Peyer's patch (tissue), 4 donors: ENCODE measurements around the gene MED16. TPM values are rescaled to one million over a fixed set of nuclear protein-coding genes. Genes with fewer than 3 reads are reported as not detected.
"Not testable (repeated sequence)": the region's sequence is repeated elsewhere in the genome, so short reads cannot be mapped to it uniquely, and the experiment has no call there.

Source experiments
- DNase-seq, 3 donors: peaks; one replicate each; pipeline ENCODE4 v3.0.0-alpha.2; 2017 to 2019
- H3K27ac ChIP-seq, 4 donors: fragments of 200-600 bp; sonication (generic); one replicate each; pipeline ENCODE4 v1.5.1; 2016 to 2019
- H3K27me3 ChIP-seq, 2 donors: fragments of 200-600 bp; sonication (generic); one replicate each; pipeline ENCODE4 v1.5.1; 2019
- H3K36me3 ChIP-seq, 3 donors: fragments of 200-600 bp; sonication (generic); one replicate each; pipeline ENCODE4 v1.5.1; 2016 to 2019
- H3K4me1 ChIP-seq, 4 donors: fragments of 200-600 bp; sonication (generic); one replicate each; pipeline ENCODE4 v1.5.1; 2016 to 2019
- H3K4me3 ChIP-seq, 4 donors: fragments of 200-600 bp; sonication (generic); 1 replicate in 3 of 4; 2 replicates in 1 of 4; pipeline ENCODE4 v1.5.1; 2016 to 2019; ENCODE audit warnings: mild to moderate bottlenecking in 1 of 4
- H3K9me3 ChIP-seq, 4 donors: fragments of 200-600 bp; sonication (generic); one replicate each; pipeline ENCODE4 v1.5.1; 2016 to 2019; ENCODE audit warnings: mild to moderate bottlenecking in 1 of 4
- POLR2A ChIP-seq, 2 donors: fragments of 450-650 bp; IDR thresholded peaks; one replicate each; pipeline ENCODE4 v1.5.1; 2017; ENCODE audit warnings: antibody characterized with exemption in 2 of 2, mild to moderate bottlenecking in 2 of 2, moderate library complexity in 2 of 2
- total RNA-seq, 4 donors: library from RNA; depleted of rRNA; stranded (reverse); fragments of >200 nt; gene quantifications; one replicate each; pipeline ENCODE4 v1.1.0, GENCODE V29; 2016
- TF ChIP-seq, protein P1 (sequence below), 6 experiments: fragments of 450-650 bp in 4 of 6; fragments of 200-600 bp in 2 of 6; sonication (generic) in 1 of 6; IDR thresholded peaks; one replicate each; pipeline ENCODE4 v1.5.1; 2017 to 2019; ENCODE audit warnings: antibody characterized with exemption in 6 of 6, mild to moderate bottlenecking in 3 of 6, moderate library complexity in 1 of 6

Gene MED16
- total RNA-seq, 4 donors from 2014 or later = 60.2 to 83.6 (median 65.3) TPM

DNA sequence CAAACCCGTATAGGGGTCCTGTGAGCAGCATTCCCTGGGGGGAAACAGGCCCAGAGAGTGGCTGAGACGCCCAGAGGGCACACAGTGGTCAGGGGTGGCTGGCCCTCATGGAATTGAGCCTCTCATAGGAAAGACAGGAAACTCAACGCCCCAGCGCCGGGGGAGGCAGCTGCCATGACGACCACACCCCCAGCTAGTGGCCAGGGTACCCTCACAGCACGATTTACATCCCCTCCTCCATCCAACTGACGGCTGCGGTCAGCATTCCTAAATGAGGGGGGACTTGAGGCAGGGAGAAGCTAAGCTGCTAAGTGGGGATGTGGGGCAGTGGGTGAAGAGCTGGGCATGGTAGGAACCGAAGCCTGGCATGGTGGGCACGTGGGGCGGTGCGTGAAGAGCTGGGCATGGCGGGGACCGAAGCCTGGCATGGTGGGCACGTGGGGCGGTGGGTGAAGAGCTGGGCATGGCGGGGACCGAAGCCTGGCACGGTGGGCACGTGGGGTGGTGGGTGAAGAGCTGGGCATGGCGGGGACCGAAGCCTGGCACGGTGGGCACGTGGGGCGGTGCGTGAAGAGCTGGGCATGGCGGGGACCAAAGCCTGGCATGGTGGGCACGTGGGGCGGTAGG lies 10.0 kb downstream of the MED16 start:
- Histone ChIP-seq H3K36me3 (peaks cover 0 to 72% (median 0%) of the 10 kb centered on the region in 3 donors), H3K4me1 (no peaks in the 10 kb centered on the region), H3K27me3 (no peaks in the 10 kb centered on the region), H3K4me3 (no peak overlapping the region), H3K27ac (no peak overlapping the region), H3K9me3 (no peaks in the 10 kb centered on the region)
- no peak for TF ChIP-seq POLR2A (IDR thresholded peaks at IDR 0.05)
- TF ChIP-seq, protein P1, sequence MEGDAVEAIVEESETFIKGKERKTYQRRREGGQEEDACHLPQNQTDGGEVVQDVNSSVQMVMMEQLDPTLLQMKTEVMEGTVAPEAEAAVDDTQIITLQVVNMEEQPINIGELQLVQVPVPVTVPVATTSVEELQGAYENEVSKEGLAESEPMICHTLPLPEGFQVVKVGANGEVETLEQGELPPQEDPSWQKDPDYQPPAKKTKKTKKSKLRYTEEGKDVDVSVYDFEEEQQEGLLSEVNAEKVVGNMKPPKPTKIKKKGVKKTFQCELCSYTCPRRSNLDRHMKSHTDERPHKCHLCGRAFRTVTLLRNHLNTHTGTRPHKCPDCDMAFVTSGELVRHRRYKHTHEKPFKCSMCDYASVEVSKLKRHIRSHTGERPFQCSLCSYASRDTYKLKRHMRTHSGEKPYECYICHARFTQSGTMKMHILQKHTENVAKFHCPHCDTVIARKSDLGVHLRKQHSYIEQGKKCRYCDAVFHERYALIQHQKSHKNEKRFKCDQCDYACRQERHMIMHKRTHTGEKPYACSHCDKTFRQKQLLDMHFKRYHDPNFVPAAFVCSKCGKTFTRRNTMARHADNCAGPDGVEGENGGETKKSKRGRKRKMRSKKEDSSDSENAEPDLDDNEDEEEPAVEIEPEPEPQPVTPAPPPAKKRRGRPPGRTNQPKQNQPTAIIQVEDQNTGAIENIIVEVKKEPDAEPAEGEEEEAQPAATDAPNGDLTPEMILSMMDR (IDR thresholded peaks at IDR 0.05) = no peak
- DNase-seq = no peak

DNA sequence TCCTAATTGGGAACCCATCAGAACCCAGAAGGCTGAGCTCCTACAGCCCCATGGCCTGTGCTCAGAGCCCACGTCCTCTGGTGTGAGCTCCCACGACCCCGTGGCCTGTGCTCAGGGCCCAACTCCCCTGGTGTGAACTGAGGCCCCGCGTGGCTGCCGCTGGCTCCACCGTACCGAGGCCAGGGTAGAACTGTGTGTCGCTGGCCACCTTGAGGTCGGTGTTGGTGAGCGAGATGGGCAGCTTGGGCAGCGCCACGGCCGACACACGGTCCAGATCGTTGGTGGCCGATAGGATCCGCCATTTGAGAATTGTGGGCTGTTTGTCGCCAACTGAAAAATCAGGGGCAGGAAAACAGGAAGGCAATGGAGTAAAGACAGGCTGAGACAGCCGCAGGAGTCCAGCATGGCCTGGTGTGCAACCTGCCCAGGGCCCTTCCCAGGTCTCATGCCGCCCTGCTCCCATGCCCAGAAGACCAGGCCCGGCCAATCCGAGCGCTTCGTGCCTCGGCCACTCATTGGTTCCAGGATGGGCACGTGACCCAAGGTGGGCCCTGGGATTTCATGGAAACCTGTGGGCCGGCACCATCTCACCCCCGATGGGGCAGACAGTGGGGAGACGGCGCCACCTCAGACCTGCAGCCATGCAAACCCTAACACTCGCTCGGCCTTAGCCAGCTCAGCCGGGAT lies 11.5 kb downstream of the MED16 start:
- no peak for DNase-seq
- H3K4me3 ChIP-seq = no peak overlapping the region
- H3K9me3 ChIP-seq = no peaks in the 10 kb centered on the region
- peaks cover 0 to 74% (median 0%) of the 10 kb centered on the region in 3 donors for H3K36me3 ChIP-seq
- no peaks in the 10 kb centered on the region for H3K4me1 ChIP-seq
- H3K27me3 ChIP-seq = no peaks in the 10 kb centered on the region
- no peak overlapping the region for H3K27ac ChIP-seq
- no peak for TF ChIP-seq POLR2A (IDR thresholded peaks at IDR 0.05)
- TF ChIP-seq, protein P1 (IDR thresholded peaks at IDR 0.05) = no peak

DNA sequence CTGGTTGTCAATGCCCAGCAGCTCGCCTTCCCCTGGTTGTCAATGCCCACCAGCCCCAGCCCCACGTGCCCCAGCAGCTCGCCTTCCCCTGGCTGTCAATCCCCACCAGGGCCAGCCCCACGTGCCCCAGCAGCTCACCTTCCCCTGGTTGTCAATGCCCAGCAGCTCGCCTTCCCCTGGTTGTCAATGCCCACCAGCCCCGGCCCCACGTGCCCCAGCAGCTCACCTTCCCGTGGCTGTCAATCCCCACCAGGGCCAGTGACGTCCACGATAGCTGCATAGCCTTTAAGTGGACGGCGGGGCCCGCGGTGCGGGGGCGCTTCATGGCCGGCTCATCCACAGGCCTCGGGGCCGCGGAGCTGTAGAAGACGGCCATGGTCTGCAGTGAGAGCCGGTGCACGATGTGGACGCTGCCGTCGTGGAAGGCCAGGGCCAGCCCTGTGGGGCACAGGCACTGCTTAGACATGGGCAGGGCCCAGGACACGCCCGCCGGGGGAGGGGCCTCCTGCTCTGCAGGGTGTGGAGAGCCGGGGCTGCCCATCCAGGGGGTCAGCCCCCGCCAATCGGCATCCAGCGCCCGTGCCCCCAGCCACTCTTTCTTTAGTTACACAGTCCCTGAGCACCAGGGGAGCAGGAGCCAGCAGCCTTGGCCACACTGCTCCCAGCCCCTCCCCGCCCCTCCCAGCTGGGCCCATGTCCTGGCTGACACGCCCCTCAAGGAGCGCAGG lies 13.1 kb downstream of the MED16 start:
- H3K36me3 ChIP-seq = peaks cover 0 to 77% (median 0%) of the 10 kb centered on the region in 3 donors

DNA sequence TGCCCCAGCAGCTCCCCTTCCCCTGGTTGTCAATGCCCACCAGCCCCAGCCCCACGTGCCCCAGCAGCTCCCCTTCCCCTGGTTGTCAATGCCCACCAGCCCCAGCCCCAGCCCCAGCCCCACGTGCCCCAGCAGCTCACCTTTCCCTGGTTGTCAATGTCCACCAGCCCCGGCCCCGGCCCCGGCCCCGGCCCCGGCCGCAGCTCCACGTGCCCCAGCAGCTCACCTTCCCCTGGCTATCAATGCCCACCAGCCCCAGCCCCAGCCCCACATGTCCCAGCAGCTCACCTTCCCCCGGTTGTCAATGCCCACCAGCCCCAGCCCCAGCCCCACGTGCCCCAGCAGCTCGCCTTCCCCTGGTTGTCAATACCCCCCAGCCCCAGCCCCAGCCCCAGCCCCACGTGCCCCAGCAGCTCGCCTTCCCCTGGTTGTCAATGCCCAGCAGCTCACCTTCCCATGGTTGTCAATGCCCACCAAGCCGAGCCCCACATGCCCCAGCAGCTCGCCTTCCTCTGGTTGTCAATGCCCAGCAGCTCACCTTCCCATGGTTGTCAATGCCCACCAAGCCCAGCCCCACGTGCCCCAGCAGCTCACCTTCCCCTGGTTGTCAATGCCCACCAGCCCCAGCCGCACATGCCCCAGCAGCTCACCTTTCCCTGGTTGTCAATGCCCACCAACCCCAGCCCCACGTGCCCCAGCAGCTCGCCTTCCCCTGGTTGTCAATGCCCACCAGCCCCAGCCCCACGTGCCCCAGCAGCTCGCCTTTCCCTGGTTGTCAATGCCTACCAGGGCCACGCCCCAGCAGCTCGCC lies 14.0 kb downstream of the MED16 start:
- H3K4me1 ChIP-seq, H3K27ac ChIP-seq, DNase-seq, H3K9me3 ChIP-seq, H3K27me3 ChIP-seq, H3K4me3 ChIP-seq: not testable (repeated sequence)
- H3K36me3 ChIP-seq = peaks cover 0 to 77% (median 0%) of the 10 kb centered on the region in 3 donors

More for the DNA sequence above, 13.1 kb downstream of the MED16 start:
- Histone ChIP-seq H3K4me3 (no peak overlapping the region), H3K27me3 (no peaks in the 10 kb centered on the region), H3K27ac (no peak overlapping the region), H3K4me1 (no peaks in the 10 kb centered on the region), H3K9me3 (no peaks in the 10 kb centered on the region)
- no peak for TF ChIP-seq POLR2A (IDR thresholded peaks at IDR 0.05)
- TF ChIP-seq, protein P1 (IDR thresholded peaks at IDR 0.05) = no peak
- DNase-seq = no peak

DNA sequence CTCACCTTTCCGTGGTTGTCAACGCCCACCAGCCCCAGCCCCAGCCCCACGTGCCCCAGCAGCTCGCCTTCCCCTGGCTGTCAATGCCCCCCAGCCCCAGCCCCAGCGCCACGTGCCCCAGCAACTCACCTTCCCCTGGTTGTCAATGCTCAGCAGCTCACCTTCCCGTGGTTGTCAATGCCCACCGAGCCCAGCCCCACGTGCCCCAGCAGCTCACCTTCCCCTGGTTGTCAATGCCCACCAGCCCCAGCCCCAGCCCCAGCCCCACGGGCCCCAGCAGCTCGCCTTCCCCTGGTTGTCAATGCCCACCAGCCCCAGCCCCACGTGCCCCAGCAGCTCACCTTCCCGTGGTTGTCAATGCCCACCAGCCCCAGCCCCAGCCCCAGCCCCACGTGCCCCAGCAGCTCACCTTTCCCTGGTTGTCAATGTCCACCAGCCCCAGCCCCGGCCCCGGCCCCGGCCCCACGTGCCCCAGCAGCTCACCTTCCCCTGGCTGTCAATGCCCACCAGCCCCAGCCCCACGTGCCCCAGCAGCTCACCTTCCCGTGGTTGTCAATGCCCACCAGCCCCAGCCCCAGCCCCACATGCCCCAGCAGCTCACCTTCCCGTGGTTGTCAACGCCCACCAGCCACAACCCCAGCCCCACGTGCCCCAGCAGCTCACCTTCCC lies 14.9 kb downstream of the MED16 start:
- peaks cover 0 to 78% (median 0%) of the 10 kb centered on the region in 3 donors for H3K36me3 ChIP-seq
- not testable (repeated sequence) for H3K9me3 ChIP-seq, H3K27me3 ChIP-seq

DNA sequence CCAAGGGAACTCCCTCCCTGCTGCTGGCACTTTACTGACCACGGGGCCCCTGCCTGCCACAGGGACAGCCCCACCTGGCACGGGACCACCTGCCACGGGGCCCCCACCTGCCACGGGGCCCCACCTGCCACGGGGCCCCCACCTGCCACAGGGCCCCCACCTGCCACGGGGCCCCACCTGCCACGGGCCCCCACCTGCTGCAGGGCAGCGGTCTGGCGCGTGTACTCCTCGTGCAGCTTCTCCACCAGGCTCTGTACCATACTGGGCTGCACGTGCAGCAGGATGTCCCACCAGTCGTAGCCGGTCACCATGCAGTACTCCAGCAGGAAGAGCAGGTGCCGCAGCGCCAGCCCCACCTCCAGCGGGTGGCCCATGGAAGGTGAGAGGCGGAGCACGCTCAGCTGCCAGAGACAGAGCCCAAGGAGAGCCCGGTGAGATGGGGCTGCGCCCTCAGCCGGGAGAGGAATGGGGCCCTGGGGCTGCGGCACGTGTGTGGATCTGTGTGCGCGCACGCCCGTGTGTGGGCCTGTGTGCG lies 16.1 kb downstream of the MED16 start:
- H3K27me3 ChIP-seq = no peaks in the 10 kb centered on the region
- no peak overlapping the region for H3K27ac ChIP-seq
- TF ChIP-seq, protein P1 (IDR thresholded peaks at IDR 0.05) = no peak
- no peak for TF ChIP-seq POLR2A (IDR thresholded peaks at IDR 0.05)
- peaks cover 0 to 65% (median 0%) of the 10 kb centered on the region in 3 donors for H3K36me3 ChIP-seq
- no peak overlapping the region for H3K4me3 ChIP-seq
- peaks cover 0 to 9% (median 7%) of the 10 kb centered on the region in 4 donors for H3K4me1 ChIP-seq
- H3K9me3 ChIP-seq = no peaks in the 10 kb centered on the region
- no peak for DNase-seq

More for the DNA sequence above, 14.9 kb downstream of the MED16 start:
- not testable (repeated sequence) for H3K4me1 ChIP-seq, H3K4me3 ChIP-seq, DNase-seq, H3K27ac ChIP-seq
